Measurements from ENCODE around the gene RGS7BP.

RGS7BP gene

GRCh38 chr5:64513492-64513891 lies 7.7 kb downstream of the RGS7BP start:
- no peak overlapping the region for H2AFZ ChIP-seq (ENCODE audit: low read depth, low read length)
- peaks cover 5 to 20% of the 10 kb centered on the region in 2 experiments for H3K27me3 ChIP-seq (ENCODE audit: control insufficient read depth in 1 of 2, insufficient read depth in 1 of 2, low read length in 2 of 2)
- no peaks in the 10 kb centered on the region for H3K4me1 ChIP-seq (ENCODE audit: control insufficient read depth, insufficient read depth, low read depth, low read length)
- no peak overlapping the region for H3K4ac ChIP-seq (ENCODE audit: low read depth in 1 of 2, low read length in 2 of 2)
- no peak overlapping the region for H4K8ac ChIP-seq (ENCODE audit: low read length)
- no peak overlapping the region for H3K27ac ChIP-seq (ENCODE audit: low read length, poor library complexity, severe bottlenecking)
- no peak overlapping the region for H2BK15ac ChIP-seq (ENCODE audit: low read depth, poor library complexity, severe bottlenecking)
- H3K18ac ChIP-seq (ENCODE audit: low read depth in 1 of 2, low read length in 2 of 2) = no peak overlapping the region
- no peak for DNase-seq
- H4K91ac ChIP-seq (ENCODE audit: low read length) = no peak overlapping the region
- no peak overlapping the region for H3K14ac ChIP-seq (ENCODE audit: low read length in 2 of 2)
- H3K4me2 ChIP-seq (ENCODE audit: low read length, poor library complexity, severe bottlenecking) = no peak overlapping the region
- no peak overlapping the region for H2BK120ac ChIP-seq (ENCODE audit: low read depth, low read length)
- H3K36me3 ChIP-seq (ENCODE audit: control insufficient read depth in 1 of 2, insufficient read depth in 2 of 2, low read depth in 1 of 2, low read length in 2 of 2) = no peaks in the 10 kb centered on the region
- H3K23ac ChIP-seq (ENCODE audit: low read length in 2 of 2) = no peak overlapping the region
- no peak overlapping the region for H3K4me3 ChIP-seq (ENCODE audit: insufficient read depth in 1 of 2, low read depth in 1 of 2, low read length in 2 of 2)
- no peak overlapping the region for H2BK12ac ChIP-seq (ENCODE audit: low read length in 2 of 2)
- no peak overlapping the region for H3K9ac ChIP-seq (ENCODE audit: low read length)
- H3K79me1 ChIP-seq (replicated peaks; ENCODE audit: low read length, poor library complexity, severe bottlenecking) = no peaks in the 10 kb centered on the region
- no peaks in the 10 kb centered on the region for H3K9me3 ChIP-seq (ENCODE audit: control insufficient read depth, low read length)
- no peak overlapping the region for H2AK5ac ChIP-seq (ENCODE audit: low read length, severe bottlenecking)
- 64% methylated on average over 4 of the region's 5 CpGs for WGBS
- H2BK5ac ChIP-seq (ENCODE audit: low read depth, low read length, poor library complexity, severe bottlenecking) = no peak overlapping the region

- no peak overlapping the region for H3K4me2 ChIP-seq (ENCODE audit: low read length, poor library complexity, severe bottlenecking)
- H3K27me3 ChIP-seq (ENCODE audit: control insufficient read depth in 1 of 2, insufficient read depth in 1 of 2, low read length in 2 of 2) = peaks cover 0 to 20% of the 10 kb centered on the region in 2 experiments
- no peak overlapping the region for H3K23ac ChIP-seq (ENCODE audit: low read length in 2 of 2)
- no peak overlapping the region for H4K91ac ChIP-seq (ENCODE audit: low read length)
- WGBS = 83% methylated on average over 1 of the region's 1 CpG
- no peaks in the 10 kb centered on the region for H3K9me3 ChIP-seq (ENCODE audit: control insufficient read depth, low read length)
- no peak overlapping the region for H3K4me3 ChIP-seq (ENCODE audit: insufficient read depth in 1 of 2, low read depth in 1 of 2, low read length in 2 of 2)
- no peak overlapping the region for H4K8ac ChIP-seq (ENCODE audit: low read length)
- H2BK12ac ChIP-seq (ENCODE audit: low read length in 2 of 2) = no peak overlapping the region
- no peak overlapping the region for H3K9ac ChIP-seq (ENCODE audit: low read length)
- no peak for DNase-seq
- no peaks in the 10 kb centered on the region for H3K36me3 ChIP-seq (ENCODE audit: control insufficient read depth in 1 of 2, insufficient read depth in 2 of 2, low read depth in 1 of 2, low read length in 2 of 2)
- no peak overlapping the region for H2BK120ac ChIP-seq (ENCODE audit: low read depth, low read length)
- no peak overlapping the region for H3K27ac ChIP-seq (ENCODE audit: low read length, poor library complexity, severe bottlenecking)
- no peak overlapping the region for H2AFZ ChIP-seq (ENCODE audit: low read depth, low read length)
- no peak overlapping the region for H2AK5ac ChIP-seq (ENCODE audit: low read length, severe bottlenecking)
- H2BK5ac ChIP-seq (ENCODE audit: low read depth, low read length, poor library complexity, severe bottlenecking) = no peak overlapping the region
- H3K4me1 ChIP-seq (ENCODE audit: control insufficient read depth, insufficient read depth, low read depth, low read length) = no peaks in the 10 kb centered on the region
- no peak overlapping the region for H3K4ac ChIP-seq (ENCODE audit: low read depth in 1 of 2, low read length in 2 of 2)
- no peak overlapping the region for H2BK15ac ChIP-seq (ENCODE audit: low read depth, poor library complexity, severe bottlenecking)
- H3K79me1 ChIP-seq (replicated peaks; ENCODE audit: low read length, poor library complexity, severe bottlenecking) = no peaks in the 10 kb centered on the region
- no peak overlapping the region for H3K18ac ChIP-seq (ENCODE audit: low read depth in 1 of 2, low read length in 2 of 2)
- no peak overlapping the region for H3K14ac ChIP-seq (ENCODE audit: low read length in 2 of 2)
Measured at GRCh38 chr5:64514612-64515011, 8.8 kb downstream of the RGS7BP start.

DNA sequence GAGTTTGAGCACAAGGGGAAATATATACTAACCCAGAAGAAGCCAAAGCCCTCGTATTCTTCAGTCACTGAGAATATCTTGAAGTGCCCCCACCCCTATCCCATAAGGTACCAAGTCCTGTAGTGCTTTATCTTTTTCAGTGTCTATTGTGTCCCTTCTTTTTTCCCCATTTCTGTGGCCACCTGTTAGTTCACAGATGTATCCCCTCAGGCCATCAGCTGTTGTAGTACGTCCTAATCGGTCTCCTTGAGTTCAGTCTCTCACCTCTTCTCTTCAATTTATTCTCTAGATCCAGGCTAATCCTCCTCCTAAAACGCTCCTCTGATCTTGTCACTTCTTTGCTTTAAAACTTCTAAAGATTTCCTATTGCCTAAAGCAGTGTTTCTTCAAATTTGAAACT lies 10.4 kb downstream of the RGS7BP start:
- Histone ChIP-seq H3K4me3 (ENCODE audit: insufficient read depth in 1 of 2, low read depth in 1 of 2, low read length in 2 of 2) (no peak overlapping the region), H3K4ac (ENCODE audit: low read depth in 1 of 2, low read length in 2 of 2) (no peak overlapping the region), H3K14ac (ENCODE audit: low read length in 2 of 2) (no peak overlapping the region), H2BK120ac (ENCODE audit: low read depth, low read length) (no peak overlapping the region), H3K18ac (ENCODE audit: low read depth in 1 of 2, low read length in 2 of 2) (no peak overlapping the region), H2BK12ac (ENCODE audit: low read length in 2 of 2) (no peak overlapping the region), H3K4me1 (ENCODE audit: control insufficient read depth, insufficient read depth, low read depth, low read length) (no peaks in the 10 kb centered on the region), H3K36me3 (ENCODE audit: control insufficient read depth in 1 of 2, insufficient read depth in 2 of 2, low read depth in 1 of 2, low read length in 2 of 2) (no peaks in the 10 kb centered on the region), H3K27ac (ENCODE audit: low read length, poor library complexity, severe bottlenecking) (no peak overlapping the region), H3K9ac (ENCODE audit: low read length) (no peak overlapping the region), H3K79me1 (replicated peaks; ENCODE audit: low read length, poor library complexity, severe bottlenecking) (no peaks in the 10 kb centered on the region), H3K23ac (ENCODE audit: low read length in 2 of 2) (no peak overlapping the region), H2BK5ac (ENCODE audit: low read depth, low read length, poor library complexity, severe bottlenecking) (no peak overlapping the region), H4K91ac (ENCODE audit: low read length) (no peak overlapping the region), H4K8ac (ENCODE audit: low read length) (no peak overlapping the region), H3K4me2 (ENCODE audit: low read length, poor library complexity, severe bottlenecking) (no peak overlapping the region), H2BK15ac (ENCODE audit: low read depth, poor library complexity, severe bottlenecking) (no peak overlapping the region), H2AK5ac (ENCODE audit: low read length, severe bottlenecking) (no peak overlapping the region), H3K27me3 (ENCODE audit: control insufficient read depth in 1 of 2, insufficient read depth in 1 of 2, low read length in 2 of 2) (peaks cover 0 to 11% of the 10 kb centered on the region in 2 experiments), H3K9me3 (ENCODE audit: control insufficient read depth, low read length) (no peaks in the 10 kb centered on the region), H2AFZ (ENCODE audit: low read depth, low read length) (no peak overlapping the region)
- WGBS = 85% methylated on average over 3 of the region's 4 CpGs
- DNase-seq = no peak

DNA sequence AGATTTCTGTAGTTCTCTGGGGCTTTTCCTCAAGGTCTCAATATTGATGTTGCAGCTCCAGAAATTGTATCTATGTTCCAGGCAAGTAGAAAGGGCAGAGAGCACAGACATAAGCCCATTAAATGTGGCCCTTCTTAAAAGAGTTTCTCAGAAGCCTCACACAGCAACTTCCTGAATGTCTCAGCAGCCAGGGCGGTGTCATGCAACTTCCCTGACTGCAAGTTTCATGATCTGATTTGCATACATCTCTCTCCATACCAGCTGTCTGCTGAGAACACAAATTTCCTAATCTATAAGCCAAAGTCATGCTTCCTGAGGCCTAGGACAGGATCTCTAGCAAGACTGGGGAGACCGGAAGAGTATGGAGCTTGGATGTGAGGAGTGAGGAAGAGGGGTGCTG lies 13.0 kb downstream of the RGS7BP start:
- H3K27me3 ChIP-seq (ENCODE audit: control insufficient read depth in 1 of 2, insufficient read depth in 1 of 2, low read length in 2 of 2) = peaks cover 0 to 6% of the 10 kb centered on the region in 2 experiments
- WGBS = 82% methylated on average over 1 of the region's 2 CpGs

More for the DNA sequence above, 13.0 kb downstream of the RGS7BP start:
- H2BK120ac ChIP-seq (ENCODE audit: low read depth, low read length) = no peak overlapping the region
- no peak overlapping the region for H2AK5ac ChIP-seq (ENCODE audit: low read length, severe bottlenecking)
- H3K9ac ChIP-seq (ENCODE audit: low read length) = no peak overlapping the region
- no peak overlapping the region for H2BK15ac ChIP-seq (ENCODE audit: low read depth, poor library complexity, severe bottlenecking)
- no peak overlapping the region for H3K14ac ChIP-seq (ENCODE audit: low read length in 2 of 2)
- no peak overlapping the region for H4K8ac ChIP-seq (ENCODE audit: low read length)
- H3K18ac ChIP-seq (ENCODE audit: low read depth in 1 of 2, low read length in 2 of 2) = no peak overlapping the region
- no peak overlapping the region for H4K91ac ChIP-seq (ENCODE audit: low read length)
- no peaks in the 10 kb centered on the region for H3K4me1 ChIP-seq (ENCODE audit: control insufficient read depth, insufficient read depth, low read depth, low read length)
- H2AFZ ChIP-seq (ENCODE audit: low read depth, low read length) = no peak overlapping the region
- H3K4me2 ChIP-seq (ENCODE audit: low read length, poor library complexity, severe bottlenecking) = no peak overlapping the region
- no peak overlapping the region for H3K27ac ChIP-seq (ENCODE audit: low read length, poor library complexity, severe bottlenecking)
- no peak overlapping the region for H2BK12ac ChIP-seq (ENCODE audit: low read length in 2 of 2)
- H3K4me3 ChIP-seq (ENCODE audit: insufficient read depth in 1 of 2, low read depth in 1 of 2, low read length in 2 of 2) = no peak overlapping the region
- no peaks in the 10 kb centered on the region for H3K36me3 ChIP-seq (ENCODE audit: control insufficient read depth in 1 of 2, insufficient read depth in 2 of 2, low read depth in 1 of 2, low read length in 2 of 2)
- H3K9me3 ChIP-seq (ENCODE audit: control insufficient read depth, low read length) = no peaks in the 10 kb centered on the region
- H3K4ac ChIP-seq (ENCODE audit: low read depth in 1 of 2, low read length in 2 of 2) = no peak overlapping the region
- H3K23ac ChIP-seq (ENCODE audit: low read length in 2 of 2) = no peak overlapping the region
- DNase-seq = no peak
- no peak overlapping the region for H2BK5ac ChIP-seq (ENCODE audit: low read depth, low read length, poor library complexity, severe bottlenecking)
- H3K79me1 ChIP-seq (replicated peaks; ENCODE audit: low read length, poor library complexity, severe bottlenecking) = no peaks in the 10 kb centered on the region

Data from mesenchymal stem cell (in vitro differentiated cells and primary cell).